ENCODE measurements around the gene GNLY.

The GNLY gene

DNA sequence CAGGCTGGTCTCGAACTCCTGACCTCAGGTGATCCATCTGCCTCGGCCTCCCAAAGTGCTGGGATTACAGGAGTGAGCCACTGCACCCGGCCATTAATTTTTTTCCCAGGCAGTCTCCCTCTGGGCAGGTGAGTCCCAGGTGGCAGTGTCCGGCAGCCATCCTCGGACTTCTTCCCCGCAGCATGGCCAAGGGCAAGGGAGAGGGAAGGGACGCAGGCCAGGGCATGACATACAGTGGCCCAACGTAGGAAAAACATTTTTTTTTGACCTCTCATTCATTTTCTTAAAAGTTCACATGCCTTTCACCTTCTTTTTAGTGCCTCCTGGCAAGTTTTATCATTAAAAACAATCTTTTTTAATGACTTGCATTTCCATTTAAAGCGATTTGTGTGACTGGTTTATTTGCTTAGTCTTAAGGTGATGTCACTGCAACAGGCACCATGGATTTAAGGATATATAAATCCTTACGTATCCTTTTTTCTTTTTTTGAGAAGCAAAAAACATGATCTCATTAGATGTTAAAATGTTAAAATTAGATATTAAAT lies 36.6 kb downstream of the GNLY start:
- no peak for DNase-seq

DNA sequence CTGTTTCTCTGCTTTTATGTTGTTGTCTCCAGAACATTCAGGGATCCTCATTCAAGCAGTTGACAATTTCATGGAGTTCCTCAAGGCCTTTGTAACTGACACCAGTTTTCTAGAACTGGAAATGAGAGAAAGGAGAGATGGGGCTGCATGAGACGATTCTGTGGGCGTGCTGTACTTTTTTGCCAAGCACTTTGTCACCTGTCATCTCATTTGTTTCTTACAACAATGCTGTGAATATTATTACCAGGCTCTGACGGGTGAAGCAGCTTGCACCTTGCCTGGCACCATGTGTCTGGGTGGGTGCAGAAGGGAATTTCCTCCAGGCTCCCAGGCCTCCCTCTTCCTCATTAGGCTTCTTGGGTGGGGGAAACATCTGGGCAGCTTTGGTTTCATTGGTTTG lies 37.4 kb downstream of the GNLY start:
- DNase-seq = no peak

DNA sequence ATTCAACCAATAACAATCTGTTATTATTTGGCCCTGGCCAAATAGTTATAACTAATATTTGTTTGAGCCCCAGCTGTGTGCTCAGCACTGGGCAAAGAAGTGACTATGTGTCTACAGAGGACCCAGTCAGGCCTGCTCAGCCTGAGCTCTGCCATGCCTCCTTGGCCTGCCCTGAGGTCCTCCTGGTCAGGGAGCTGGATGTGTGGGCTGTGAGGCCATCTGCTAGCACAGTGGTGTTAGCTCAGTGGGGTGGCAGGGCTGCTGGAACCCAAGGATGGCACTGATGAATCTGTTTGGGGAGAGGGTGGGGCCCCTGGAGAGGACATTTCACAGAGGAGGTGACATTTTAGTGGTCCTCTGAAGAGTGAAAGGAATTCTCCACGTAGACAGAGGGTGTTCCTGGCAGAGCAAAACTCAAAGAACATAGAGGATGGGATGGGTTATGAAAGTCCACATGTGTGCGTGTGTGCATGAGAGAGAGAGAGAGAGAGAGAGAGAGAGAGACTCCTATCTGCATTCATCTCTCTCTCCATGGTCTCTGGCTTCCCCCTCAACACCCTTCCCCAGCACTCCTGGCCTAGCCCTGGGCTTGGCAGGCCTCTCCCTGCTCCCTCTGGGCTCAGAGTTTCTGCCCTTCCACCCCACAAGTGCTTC lies 38.4 kb downstream of the GNLY start:
- no peak for DNase-seq

DNA sequence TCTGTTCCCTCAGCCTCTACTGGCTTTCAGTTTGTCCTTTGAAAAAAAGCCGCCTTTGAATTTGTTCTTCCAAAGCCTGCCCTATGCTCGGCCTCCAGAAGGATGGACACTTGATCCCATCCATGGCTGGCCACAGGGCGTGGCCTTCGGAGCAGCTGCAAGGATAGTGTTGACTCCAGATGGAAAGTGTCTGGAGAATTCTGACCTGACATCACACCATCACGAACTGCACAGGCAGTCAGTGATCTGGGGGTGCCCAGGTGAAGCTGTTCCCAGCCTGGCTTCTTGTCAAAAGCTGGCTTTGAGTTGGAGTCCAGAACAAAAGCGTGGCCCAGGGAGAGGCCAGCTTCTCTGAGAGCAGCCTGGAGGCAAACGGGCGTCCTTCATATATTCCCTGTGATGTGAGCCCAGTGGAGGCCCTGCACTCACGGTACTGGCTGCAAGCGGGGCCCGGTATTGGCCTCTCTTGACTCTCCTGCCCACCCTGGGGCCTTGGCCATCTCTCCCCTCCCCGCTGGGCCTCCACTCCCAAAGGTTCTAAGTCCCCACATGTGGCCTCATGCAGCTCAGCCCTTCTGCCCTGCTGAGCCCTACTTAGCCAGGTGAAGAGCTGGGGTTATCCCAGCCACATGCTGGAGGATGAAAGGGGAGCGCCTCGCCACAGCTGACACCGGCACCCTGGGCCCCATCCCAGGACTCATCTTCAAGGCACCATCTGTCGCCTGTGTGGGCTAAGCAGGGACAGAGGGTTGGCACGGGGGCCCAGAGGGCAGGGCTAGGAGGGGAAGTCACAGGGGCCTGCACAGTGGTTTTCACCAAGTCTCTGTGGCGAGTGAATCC lies 39.2 kb downstream of the GNLY start:
- no peak for DNase-seq

DNA sequence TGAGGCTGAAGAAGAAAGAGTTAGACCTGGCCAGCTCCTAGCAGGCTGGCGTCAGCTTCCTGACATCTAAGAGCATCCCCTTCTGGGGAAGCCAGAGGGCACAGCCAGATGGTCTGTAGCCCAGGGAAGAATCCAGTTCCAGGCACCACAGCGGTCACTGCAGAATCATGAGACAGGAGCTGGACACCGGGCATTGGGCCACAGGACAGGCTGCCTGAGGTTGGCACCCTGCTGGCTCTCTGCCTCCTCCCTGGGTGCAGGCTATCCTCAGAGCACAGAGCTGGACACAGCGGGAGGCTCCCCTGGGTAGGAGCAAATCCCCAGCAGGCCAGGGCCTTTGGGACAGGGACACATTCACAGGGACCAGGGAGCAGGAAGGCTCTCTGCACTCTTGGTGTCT lies 39.9 kb downstream of the GNLY start:
- DNase-seq = no peak

DNA sequence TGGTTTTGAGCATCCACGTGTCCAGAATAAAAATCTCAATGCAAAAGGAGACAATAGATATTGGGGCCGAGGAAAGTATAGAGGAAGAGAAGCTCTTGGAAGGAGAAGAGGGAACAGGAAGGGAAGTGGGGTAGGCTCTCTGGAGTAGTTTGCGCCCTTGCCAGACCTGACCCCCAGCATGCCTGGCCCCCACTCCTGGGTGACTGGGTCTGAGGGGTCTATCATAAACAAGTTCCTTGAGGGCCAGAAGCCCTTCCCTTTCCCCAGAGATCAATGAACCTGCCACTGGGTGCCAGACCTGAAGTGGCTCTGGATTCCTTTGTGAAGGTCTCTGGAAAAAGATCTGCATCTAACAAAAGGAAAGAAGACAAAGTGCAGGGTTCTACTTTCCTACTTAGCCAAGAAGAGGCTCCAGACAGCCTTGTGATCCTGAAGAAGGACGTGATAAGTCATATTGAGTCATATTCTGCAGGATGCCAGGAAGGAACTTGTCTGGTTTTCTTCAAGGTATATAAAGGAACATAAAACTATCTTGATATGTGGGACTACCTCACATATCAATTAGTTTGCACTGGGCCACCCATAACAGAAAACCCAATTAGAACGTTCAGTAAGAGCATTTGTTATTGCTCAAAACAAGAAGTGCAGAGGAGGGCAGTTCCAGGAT lies 40.9 kb downstream of the GNLY start:
- DNase-seq = no peak

DNA sequence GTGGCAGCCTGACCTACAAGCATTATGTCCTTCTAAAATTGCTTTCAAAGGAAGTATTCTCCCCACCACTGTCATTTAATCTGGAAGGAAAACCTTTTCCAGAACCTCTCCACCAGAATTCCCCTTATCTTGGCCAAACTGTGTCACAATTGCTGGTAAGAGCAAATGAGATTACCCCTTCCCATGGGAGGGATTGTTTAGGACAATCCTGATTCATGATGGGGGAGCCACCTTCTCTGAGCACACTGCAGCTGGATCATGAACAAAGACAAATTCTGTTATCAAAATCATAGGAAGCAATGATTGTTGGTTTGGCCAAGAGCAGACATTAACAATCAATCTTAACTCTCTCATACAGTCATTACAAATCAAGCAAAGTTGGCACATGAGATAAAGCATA lies 41.5 kb downstream of the GNLY start:
- no peak for DNase-seq

DNA sequence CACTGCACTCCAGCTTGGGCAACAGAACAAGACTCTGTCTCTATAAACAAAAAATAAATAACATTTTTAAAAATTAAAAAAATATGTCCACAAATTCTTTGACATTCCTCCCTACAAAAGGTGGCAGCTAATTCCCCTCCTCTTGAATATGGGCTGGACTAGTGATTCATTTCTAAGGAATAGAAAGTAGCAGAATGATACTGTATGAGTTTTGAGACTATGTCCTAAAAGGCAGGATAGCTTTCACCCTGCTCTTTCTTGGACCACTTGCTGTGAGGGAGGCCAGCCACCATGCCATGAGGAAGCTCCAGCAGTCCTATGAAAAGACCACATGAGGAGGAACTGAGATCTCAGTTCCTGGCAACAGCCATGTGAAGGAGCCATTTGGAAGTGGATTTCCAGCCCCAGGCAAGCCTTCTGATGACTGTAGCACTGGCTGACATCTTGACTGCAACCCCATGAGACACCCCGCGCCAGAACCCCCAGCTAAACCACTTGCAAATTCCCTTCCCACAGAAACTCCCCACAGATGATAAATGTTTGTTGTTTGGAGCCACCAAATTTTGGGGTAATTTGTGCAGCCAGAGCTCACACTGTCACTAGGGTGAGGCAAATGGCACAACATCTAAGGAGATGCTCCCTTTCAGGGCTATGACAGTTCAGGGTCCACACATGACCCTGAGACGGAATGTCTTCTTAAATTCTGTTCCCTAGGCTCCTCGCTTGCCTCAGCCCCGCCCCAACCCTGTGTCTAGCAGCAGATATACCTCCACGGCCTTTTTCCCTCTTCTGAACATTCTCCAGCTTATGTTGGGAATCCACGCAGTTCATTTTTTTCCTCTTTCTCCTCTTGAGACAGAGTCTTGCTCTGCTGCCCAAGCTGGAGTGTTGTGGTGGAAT lies 42.5 kb downstream of the GNLY start:
- DNase-seq = no peak

DNA sequence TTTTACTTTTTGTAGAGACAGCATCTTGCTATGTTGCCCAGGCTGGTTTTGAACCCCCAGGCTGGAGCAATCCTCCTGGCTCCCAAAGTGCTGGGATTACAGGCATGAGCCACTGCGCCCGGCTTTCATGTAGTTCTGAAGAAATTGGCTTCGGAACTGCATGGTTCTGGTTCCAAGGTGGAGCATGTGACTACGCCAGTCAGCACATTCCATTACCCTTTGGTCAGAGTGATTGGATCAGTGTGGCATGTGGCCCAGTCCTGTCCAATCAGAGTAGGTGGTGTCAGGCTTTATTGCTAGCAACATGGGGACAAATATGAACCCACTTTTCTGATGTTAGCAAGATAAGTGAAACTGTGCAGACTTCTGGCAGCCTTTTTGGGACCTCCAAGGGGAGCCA lies 43.3 kb downstream of the GNLY start:
- DNase-seq = no peak

DNA sequence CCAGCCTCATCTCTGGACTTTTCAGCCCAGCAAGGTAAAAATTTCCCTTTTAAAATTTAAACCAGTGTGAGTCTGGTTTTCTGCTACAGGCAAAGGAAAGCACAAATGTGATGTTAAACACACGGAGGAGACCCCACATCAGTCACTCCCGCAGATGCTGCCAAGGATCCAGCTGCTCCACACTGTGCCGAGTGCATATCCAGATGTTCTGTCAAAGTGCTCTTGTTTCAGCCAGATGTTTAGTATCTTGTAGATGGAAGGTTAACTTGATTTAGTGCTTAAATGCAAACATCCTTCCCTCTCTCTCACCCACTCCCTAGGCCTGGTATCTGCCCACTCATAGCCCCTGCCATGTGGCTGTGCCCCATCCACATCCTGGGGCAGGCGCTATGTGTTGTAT lies 43.8 kb downstream of the GNLY start:
- DNase-seq = no peak

DNA sequence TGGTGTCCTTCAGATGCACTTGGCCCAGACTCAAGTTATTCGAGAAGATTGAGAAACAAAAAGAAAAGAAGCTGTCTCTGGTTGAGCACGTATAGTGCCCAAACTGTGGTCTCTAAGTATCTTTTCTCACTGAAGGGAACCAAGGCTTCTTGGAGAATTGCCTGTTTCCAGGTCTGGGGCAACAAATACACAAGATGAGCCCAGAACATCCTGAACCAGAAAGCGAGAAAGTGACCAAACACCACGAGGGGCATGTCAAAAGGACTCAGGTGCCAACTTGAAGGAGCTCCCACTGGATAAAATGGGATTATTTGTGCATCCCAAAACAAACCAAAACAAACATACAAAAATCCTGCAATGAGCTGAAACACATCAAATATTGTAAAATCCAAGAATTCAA lies 46.0 kb downstream of the GNLY start:
- DNase-seq = no peak

DNA sequence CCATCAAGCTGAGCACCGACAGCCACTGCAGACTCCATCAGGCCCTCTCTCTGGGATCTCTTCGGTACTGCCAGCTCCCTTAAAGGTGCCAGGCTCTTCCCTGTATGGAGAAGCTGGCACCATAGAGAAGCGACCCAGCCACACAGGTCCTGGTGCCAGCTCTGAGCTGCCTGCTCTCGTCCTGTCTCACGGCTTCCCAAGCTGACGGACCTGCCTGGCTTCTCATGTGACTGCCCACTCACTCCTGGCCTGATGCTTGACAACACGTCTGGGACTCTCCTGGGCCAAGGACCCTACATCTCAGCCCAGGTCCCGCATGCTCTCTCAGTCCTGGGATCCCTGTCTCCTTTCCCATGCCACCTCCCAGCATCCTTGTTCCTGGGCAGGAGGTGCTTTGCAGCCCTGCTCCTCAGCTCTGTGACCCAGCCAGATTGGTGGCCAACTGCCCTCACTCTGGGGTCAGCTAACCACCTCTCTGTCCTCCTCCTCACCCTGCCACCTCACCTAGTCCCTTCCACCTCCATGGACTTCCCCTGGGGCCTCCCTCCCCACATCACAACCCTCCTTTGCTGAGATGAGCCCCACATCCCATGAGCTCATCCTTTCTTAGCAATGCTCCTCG lies 47.2 kb downstream of the GNLY start:
- no peak for DNase-seq

DNA sequence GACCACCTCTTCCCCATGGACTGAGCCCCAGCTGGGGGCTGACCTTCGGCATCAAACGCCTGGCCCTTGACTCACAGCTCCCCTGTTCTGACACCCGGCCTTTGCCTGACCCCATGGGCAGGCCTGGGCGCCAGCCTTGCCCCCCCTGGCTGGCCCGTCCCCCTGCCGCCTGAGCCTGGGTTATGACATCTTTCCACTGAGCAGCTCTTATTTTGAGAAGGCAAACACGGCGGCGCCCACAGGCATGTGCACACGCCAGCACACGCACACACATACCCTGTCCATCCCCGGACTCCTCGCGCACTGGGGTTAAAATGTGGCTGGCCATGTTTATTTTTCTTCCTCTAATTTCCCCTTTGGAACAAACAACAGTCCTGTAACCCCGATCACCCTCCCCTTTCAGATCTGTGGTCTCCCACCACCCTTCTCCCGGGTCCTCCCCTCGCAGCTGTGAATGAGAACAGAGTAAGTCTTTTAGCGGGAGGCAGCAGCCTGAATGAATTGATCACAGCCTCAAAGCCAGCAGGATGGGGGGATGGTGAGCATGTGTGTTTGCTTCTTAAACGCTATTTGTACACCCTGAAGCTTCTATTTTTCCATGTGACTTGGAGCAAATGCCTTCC lies 47.8 kb downstream of the GNLY start:
- DNase-seq = no peak

DNA sequence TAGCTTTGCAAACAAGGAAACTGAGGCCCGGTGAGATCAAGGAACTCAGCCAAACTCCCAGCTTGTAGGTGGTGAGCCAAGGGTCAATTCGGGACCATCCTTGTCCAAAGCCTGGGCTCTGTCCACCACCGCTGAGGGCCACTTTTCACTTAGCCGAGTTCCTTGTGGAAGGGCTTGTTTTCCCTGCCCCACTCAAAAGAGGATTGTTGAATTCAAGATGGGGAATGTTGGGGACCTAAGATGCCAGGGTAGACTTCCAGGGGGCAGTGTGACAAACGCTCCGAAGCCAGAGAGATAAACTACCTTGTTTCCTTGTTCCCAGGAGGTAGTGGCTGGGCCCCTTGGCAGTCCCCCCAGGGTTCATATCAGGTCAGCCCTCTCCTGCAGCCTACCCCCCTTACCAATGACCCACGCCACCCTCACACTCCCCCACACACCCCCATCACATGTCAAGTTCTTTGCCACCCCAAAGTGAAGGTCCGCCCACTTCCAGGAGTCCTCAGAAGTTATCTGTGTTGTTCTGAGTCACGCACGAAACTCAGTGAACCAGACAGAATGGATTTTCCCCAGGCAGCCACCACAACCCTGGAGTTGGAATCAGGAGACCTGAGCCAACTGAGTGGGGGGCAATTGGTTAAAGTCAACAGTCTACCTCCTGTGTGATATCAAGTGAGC lies 49.3 kb downstream of the GNLY start:
- DNase-seq = no peak

DNA sequence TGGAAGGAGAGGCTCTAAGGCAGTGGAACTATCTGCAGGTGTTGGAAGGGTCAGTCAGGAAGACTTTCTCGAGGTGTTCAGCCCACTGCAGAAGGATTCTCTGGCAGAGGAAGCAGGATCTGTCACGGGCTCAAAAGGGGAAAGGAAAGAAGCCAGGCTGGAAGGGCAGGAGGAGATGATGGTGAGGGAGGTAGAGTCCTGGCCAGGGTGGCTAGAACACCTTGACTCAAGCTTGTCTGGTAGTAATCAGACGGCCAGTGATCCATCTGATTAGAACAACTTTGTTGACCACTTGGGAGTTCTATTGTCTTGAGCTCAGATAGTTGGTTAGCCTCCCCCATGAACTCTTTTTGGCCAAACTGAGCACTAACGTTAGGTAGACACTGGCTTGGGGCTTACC lies 49.9 kb downstream of the GNLY start:
- DNase-seq = no peak

DNA sequence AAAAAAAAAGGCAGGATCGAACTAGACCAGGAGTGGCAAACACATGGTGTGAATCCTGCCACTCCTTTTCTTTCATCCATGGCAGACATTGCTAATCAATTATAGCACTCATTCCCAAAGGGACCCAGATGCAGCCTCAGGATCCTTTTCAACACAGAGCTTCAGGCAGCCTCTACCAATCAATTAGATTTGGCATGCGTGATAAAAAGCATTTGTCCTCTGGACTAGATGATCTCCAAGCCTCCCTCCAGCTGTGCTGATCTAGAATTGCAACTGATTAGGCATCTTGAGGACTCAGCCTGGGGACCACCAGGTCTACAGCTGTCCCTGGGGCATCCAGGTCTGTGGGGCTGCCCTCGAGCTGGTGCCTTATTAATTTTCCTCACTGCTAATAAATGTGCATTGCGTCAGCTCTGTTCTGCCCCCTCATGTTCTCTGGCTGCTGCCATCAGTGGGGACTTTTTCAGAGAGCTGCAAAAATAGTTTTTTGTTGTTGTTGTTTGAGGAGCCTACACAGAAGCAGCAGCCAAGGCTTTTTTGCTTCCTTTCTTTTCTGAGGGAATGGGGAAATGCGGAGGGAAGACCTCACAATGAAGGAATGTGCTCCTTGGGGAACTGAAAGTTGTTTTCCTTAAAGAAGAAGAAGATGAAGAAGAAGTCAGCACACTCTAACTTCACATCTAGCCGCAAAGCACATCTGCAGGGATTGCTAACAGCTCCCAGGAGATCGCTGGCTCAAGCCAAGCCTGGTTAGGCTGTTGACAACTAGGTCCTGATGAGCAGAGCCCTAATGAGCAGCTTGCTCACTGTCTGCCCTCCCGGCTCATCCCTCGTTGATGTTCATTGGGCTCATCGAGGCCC lies 50.8 kb downstream of the GNLY start:
- DNase-seq = no peak

DNA sequence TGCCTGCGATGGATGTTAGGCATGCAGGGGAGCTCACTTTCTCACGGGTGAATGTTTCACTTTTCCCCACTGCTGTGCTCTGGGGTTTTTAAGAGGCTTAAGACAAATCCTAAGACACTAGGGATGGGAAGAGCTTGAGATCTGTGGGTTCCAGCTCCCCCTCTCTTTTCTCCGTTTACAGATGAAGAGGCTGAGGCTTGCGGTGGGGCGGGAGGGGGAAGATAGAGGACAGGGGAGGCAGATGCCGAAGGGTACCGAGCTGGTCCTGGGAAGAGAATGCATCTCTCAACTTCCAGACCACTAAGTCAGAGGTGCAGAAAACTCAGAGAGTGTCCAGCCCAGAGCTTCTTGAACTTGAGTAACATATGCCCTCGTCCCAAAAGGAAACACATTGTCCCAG lies 51.5 kb downstream of the GNLY start:
- DNase-seq = no peak

DNA sequence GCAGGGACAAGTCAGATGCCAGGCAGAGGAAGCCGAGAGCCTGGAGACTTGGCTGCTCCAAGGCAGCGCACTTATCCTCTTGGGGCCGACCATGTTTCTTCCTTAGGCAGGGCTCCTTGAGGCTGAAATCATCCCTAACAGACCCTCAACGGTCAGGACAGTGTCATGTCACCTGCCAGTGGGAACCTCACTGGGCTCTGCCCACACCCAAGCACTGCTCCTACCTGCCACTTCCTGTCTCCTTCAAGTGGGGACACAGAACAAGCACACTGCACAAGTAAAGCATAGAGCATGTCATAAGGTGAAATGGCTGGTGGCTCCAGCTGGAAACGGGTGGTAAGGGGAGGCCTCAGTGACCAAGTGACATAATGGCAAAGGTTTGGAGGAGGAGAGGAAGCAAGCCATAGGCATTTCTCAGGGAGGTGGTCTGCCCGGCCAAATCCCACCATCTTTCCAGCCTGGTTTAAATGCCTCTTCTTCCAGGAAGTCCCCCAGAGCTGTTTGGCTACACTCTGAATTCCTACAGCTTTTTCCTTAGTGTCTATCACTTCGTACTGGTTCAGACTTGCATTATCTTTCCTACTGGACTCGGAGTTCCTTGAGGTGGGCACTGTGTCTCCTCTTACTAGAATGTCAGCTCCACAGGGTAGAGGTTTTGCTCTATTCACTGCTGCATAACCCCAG lies 52.3 kb downstream of the GNLY start:
- DNase-seq = no peak

DNA sequence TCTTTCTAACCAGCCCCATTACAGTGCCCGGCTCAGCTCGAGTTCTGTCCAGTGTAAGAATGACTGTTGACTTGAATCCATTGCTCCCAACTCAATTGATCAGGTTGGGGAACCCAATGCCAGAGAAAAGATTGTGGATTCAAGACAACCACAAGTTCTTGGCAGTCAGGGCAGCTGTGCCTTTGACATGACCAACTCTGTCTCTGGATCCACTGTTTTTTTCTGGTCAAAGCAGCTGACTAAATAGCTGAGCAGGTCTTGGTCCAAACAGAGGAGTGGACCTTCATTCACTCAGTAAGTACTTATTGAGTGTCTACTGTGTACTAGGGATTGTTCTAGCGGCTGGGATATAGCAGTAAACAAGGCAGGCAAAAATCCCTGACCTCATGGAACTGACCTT lies 53.3 kb downstream of the GNLY start:
- DNase-seq = no peak

All from activated T-cell treated with anti-CD3 and anti-CD28 coated beads, Interleukin-2, amount 50 U/mL, for 1 hour (primary cell).